Common myeloid progenitor, CD34-positive (primary cell): ENCODE measurements around the gene SLC7A5.

Source experiments
- CTCF ChIA-PET: fragments of 350-600 bp; sonication (Branson Sonifier 250); formaldehyde crosslinking; loops from one replicate; lab custom pipeline; 2021; ENCODE audit warnings: antibody characterized with exemption; lab: Charles Lee
- POLR2A ChIA-PET: fragments of 350-600 bp; sonication (Branson Sonifier 250); formaldehyde crosslinking; loops from one replicate; lab custom pipeline; 2021; ENCODE audit warnings: antibody characterized with exemption; lab: Charles Lee
- DNase-seq, 3 donors: peaks; one replicate each; pipeline versions ENCODE4 v3.0.0 to v3.0.0-alpha.2; 2013
- H3K27ac ChIP-seq, 2 experiments: 1 replicate in 1 of 2; 2 replicates in 1 of 2; pipeline ENCODE4 v1.7.0; 2013; ENCODE audit warnings: inconsistent platforms in 2 of 2, low read length in 2 of 2, mild to moderate bottlenecking in 2 of 2, low read depth in 1 of 2, moderate library complexity in 1 of 2; ENCODE audit not compliant: severe bottlenecking in 2 of 2, insufficient read depth in 1 of 2, poor library complexity in 1 of 2
- H3K27me3 ChIP-seq, 5 experiments: replicated peaks in 2 of 5; 1 replicate in 3 of 5; 2 replicates in 2 of 5; pipeline versions ENCODE4 v1.6.1 to v1.7.0; 2013; ENCODE audit warnings: low read length in 4 of 5, mild to moderate bottlenecking in 2 of 5, moderate library complexity in 2 of 5, inconsistent platforms in 1 of 5; ENCODE audit not compliant: insufficient read depth in 5 of 5, control insufficient read depth in 4 of 5
- H3K36me3 ChIP-seq, 4 experiments: 1 replicate in 2 of 4; 2 replicates in 2 of 4; pipeline versions ENCODE4 v1.6.1 to v1.7.0; 2013; ENCODE audit warnings: low read length in 3 of 4, control low read depth in 1 of 4, mild to moderate bottlenecking in 1 of 4; ENCODE audit not compliant: control insufficient read depth in 4 of 4, insufficient read depth in 4 of 4
- H3K4me1 ChIP-seq, 4 experiments: 1 replicate in 3 of 4; 2 replicates in 1 of 4; pipeline versions ENCODE4 v1.6.1 to v1.7.1; 2013; ENCODE audit warnings: low read length in 3 of 4, mild to moderate bottlenecking in 3 of 4, control low read depth in 1 of 4, inconsistent platforms in 1 of 4, moderate library complexity in 1 of 4; ENCODE audit not compliant: control insufficient read depth in 4 of 4, insufficient read depth in 4 of 4; ENCODE audit errors: control extremely low read depth in 1 of 4
- H3K4me3 ChIP-seq, 7 experiments: 1 replicate in 4 of 7; 2 replicates in 3 of 7; pipeline versions ENCODE4 v1.5.1 to v1.7.0; 2013; ENCODE audit warnings: mild to moderate bottlenecking in 7 of 7, low read length in 6 of 7, moderate library complexity in 6 of 7, inconsistent platforms in 2 of 7, low read depth in 2 of 7, control low read depth in 1 of 7; ENCODE audit not compliant: insufficient read depth in 4 of 7, control insufficient read depth in 1 of 7; ENCODE audit errors: extremely low read depth in 1 of 7
- H3K9me3 ChIP-seq, 5 experiments: 1 replicate in 4 of 5; 2 replicates in 1 of 5; pipeline versions ENCODE4 v1.6.1 to v1.7.1; 2013; ENCODE audit warnings: low read length in 4 of 5, mild to moderate bottlenecking in 2 of 5, inconsistent platforms in 1 of 5, low read depth in 1 of 5, moderate library complexity in 1 of 5; ENCODE audit not compliant: control insufficient read depth in 4 of 5, insufficient read depth in 2 of 5; ENCODE audit errors: control extremely low read depth in 1 of 5
- WGBS: methylation state at CpG from one replicate; pipeline ENCODE4 v1.1.5; 2013; ENCODE audit not compliant: insufficient coverage; 5-methylcytosine and 5-hydroxymethylcytosine counted together

The SLC7A5 gene

GRCh38 chr16:87850009-87851006 lies 19.0 kb downstream of the SLC7A5 start:
- DNase-seq = peak; percentile 52 to 71 (median 71)
- WGBS = 64% methylated on average over 17 of the region's 25 CpGs
- ChIA-PET CTCF (interaction anchor here (0.7 to 8.6 kb wide), 25 partner anchors 9 to 99 kb away, joined by 3 to 129 read pairs (median 4); partner anchors contain the start of gene SLC7A5), POLR2A (interaction anchor here (0.5 to 1.9 kb wide), 5 partner anchors 9 to 72 kb away, joined by 3 to 7 read pairs (median 4); partner anchors contain the start of gene SLC7A5)
- Histone ChIP-seq H3K9me3 (no peaks in the 10 kb centered on the region), H3K36me3 (peaks cover 0 to 84% (median 29%) of the 10 kb centered on the region in 4 experiments), H3K27ac (no peak overlapping the region), H3K4me1 (peaks cover 0 to 34% (median 22%) of the 10 kb centered on the region in 4 experiments), H3K4me3 (no peak overlapping the region), H3K27me3 (no peaks in the 10 kb centered on the region)

- H3K9me3 ChIP-seq = no peaks in the 10 kb centered on the region
- H3K27ac ChIP-seq = no peak overlapping the region
- no peak overlapping the region for H3K4me3 ChIP-seq
- H3K4me1 ChIP-seq = peaks cover 0 to 26% (median 18%) of the 10 kb centered on the region in 4 experiments
- WGBS = 95% methylated on average over 15 of the region's 16 CpGs
- H3K27me3 ChIP-seq = no peaks in the 10 kb centered on the region
- peaks cover 0 to 86% (median 32%) of the 10 kb centered on the region in 4 experiments for H3K36me3 ChIP-seq
- ChIA-PET CTCF (interaction anchor here (0.7 to 8.6 kb wide), 24 partner anchors 9 to 100 kb away, joined by 3 to 129 read pairs (median 4); partner anchors contain the start of gene SLC7A5), POLR2A (interaction anchor here (0.5 to 1.9 kb wide), 5 partner anchors 10 to 69 kb away, joined by 3 to 7 read pairs (median 3); partner anchors contain the start of gene SLC7A5)
- no peak for DNase-seq
Measured at GRCh38 chr16:87849419-87850008, 19.8 kb downstream of the SLC7A5 start.

GRCh38 chr16:87848676-87849345 lies 20.5 kb downstream of the SLC7A5 start:
- Histone ChIP-seq H3K36me3 (peaks cover 0 to 93% (median 33%) of the 10 kb centered on the region in 4 experiments), H3K9me3 (no peaks in the 10 kb centered on the region), H3K27ac (no peak overlapping the region), H3K27me3 (no peaks in the 10 kb centered on the region), H3K4me3 (no peak overlapping the region), H3K4me1 (peaks cover 0 to 19% (median 15%) of the 10 kb centered on the region in 4 experiments)
- ChIA-PET POLR2A (interaction anchor here (1.2 to 1.9 kb wide), 3 partner anchors 10 to 68 kb away, joined by 3 to 7 read pairs (median 3); partner anchors contain the start of gene SLC7A5), CTCF (interaction anchor here (0.7 to 8.6 kb wide), 17 partner anchors 10 to 68 kb away, joined by 3 to 129 read pairs (median 4); partner anchors contain the start of gene SLC7A5)
- 94% methylated on average over 18 of the region's 18 CpGs for WGBS
- DNase-seq = no peak

- H3K4me1 ChIP-seq = peaks cover 0 to 11% (median 8%) of the 10 kb centered on the region in 4 experiments
- H3K4me3 ChIP-seq = no peak overlapping the region
- DNase-seq = no peak
- peaks cover 0 to 96% (median 35%) of the 10 kb centered on the region in 4 experiments for H3K36me3 ChIP-seq
- CTCF ChIA-PET = interaction anchor here (1.0 to 8.6 kb wide), 9 partner anchors 10 to 80 kb away, joined by 3 to 129 read pairs (median 4); partner anchors contain the start of gene SLC7A5
- no peaks in the 10 kb centered on the region for H3K27me3 ChIP-seq
- no peaks in the 10 kb centered on the region for H3K9me3 ChIP-seq
- WGBS = 97% methylated on average over 25 of the region's 28 CpGs
- POLR2A ChIA-PET = interaction anchor here (1.4 kb wide), 1 partner anchor 21 kb away, joined by 7 read pairs; the partner anchor contains the start of gene SLC7A5
- no peak overlapping the region for H3K27ac ChIP-seq
Measured at GRCh38 chr16:87847785-87848675, 21.3 kb downstream of the SLC7A5 start.

- Histone ChIP-seq H3K9me3 (no peaks in the 10 kb centered on the region), H3K27me3 (no peaks in the 10 kb centered on the region), H3K27ac (no peak overlapping the region), H3K4me3 (no peak overlapping the region), H3K36me3 (peaks cover 0 to 97% (median 37%) of the 10 kb centered on the region in 4 experiments), H3K4me1 (peaks cover 0 to 10% (median 7%) of the 10 kb centered on the region in 4 experiments)
- WGBS = 95% methylated on average over 6 of the region's 8 CpGs
- CTCF ChIA-PET = interaction anchor here (1.1 to 8.6 kb wide), 6 partner anchors 10 to 79 kb away, joined by 3 to 129 read pairs (median 6); partner anchors contain the start of gene SLC7A5
- DNase-seq = no peak
- POLR2A ChIA-PET = interaction anchor here (1.4 kb wide), 1 partner anchor 21 kb away, joined by 7 read pairs; the partner anchor contains the start of gene SLC7A5
Measured at GRCh38 chr16:87847467-87847784, 21.9 kb downstream of the SLC7A5 start.
